Activated CD4-positive, alpha-beta T cell treated with anti-CD3 and anti-CD28 coated beads for 36 hours (primary cell): Measurements from ENCODE around the gene CAPN12. TPM values are rescaled to one million over a fixed set of nuclear protein-coding genes. Genes with fewer than 3 reads are reported as not detected.

Source experiments
- ATAC-seq: fragments of 200-7000 bp; cut with Tn5 transposase; one replicate; pipeline ENCODE4 v1.10.0; 2021; ENCODE audit warnings: mild to moderate bottlenecking, moderate library complexity
- CTCF ChIA-PET: fragments of 350-600 bp; sonication (Branson Sonifier 250); formaldehyde crosslinking; loops from one replicate; lab custom pipeline; 2021; ENCODE audit warnings: antibody characterized with exemption; lab: Charles Lee
- POLR2A ChIA-PET: fragments of 350-600 bp; sonication (Branson Sonifier 250); formaldehyde crosslinking; loops from one replicate; lab custom pipeline; 2021; ENCODE audit warnings: antibody characterized with exemption, inconsistent platforms; lab: Charles Lee
- DNase-seq: peaks from one replicate; pipeline ENCODE4 v3.0.0-alpha.2; 2020
- H3K27ac Mint-ChIP-seq: one replicate; pipeline ENCODE4 v1.8.0; 2021; ENCODE audit warnings: mixed read lengths
- H3K27me3 Mint-ChIP-seq: one replicate; pipeline ENCODE4 v1.8.0; 2021; ENCODE audit warnings: mixed read lengths
- H3K36me3 Mint-ChIP-seq: one replicate; pipeline ENCODE4 v1.8.0; 2021; ENCODE audit warnings: low read depth, mixed read lengths
- H3K4me1 Mint-ChIP-seq: one replicate; pipeline ENCODE4 v1.8.0; 2021; ENCODE audit warnings: mixed read lengths
- H3K4me3 Mint-ChIP-seq: one replicate; pipeline ENCODE4 v1.8.0; 2021; ENCODE audit warnings: mild to moderate bottlenecking, moderate library complexity, mixed read lengths
- H3K9me3 Mint-ChIP-seq: one replicate; pipeline ENCODE4 v1.8.0; 2021; ENCODE audit warnings: low read depth, mixed read lengths
- intact Hi-C, 2 experiments: fragments of 100-400 bp; cut with DNase I in 1 of 2; cut with micrococcal nuclease in 1 of 2; formaldehyde crosslinking; loops; one replicate each; pipeline versions ENCODE4 v1.14.2 to v1.15.1; 2022 to 2024; cut with DNase I, micrococcal nuclease
- total RNA-seq, 2 experiments: library from RNA; stranded (reverse); gene quantifications; one replicate each; pipeline ENCODE4 v1.2.3, GENCODE V29; 2021

The CAPN12 gene
- total RNA-seq, 2 experiments from 2014 or later, result 4.4 to 4.9 TPM

- Mint-ChIP-seq H3K4me1 (peaks cover 23% of the 10 kb centered on the region), H3K4me3 (no peak overlapping the region), H3K9me3 (no peaks in the 10 kb centered on the region), H3K36me3 (peaks cover 17% of the 10 kb centered on the region), H3K27ac (peak overlapping the region; percentile 60), H3K27me3 (no peaks in the 10 kb centered on the region)
- POLR2A ChIA-PET, result interaction anchor here (0.6 kb wide), 1 partner anchor 233 kb away, joined by 8 read pairs; no protein-coding TSS in a partner anchor
- CTCF ChIA-PET, result interaction anchor here (0.6 to 2.0 kb wide), 6 partner anchors 34 to 210 kb away, joined by 3 to 5 read pairs (median 4); no protein-coding TSS in a partner anchor
- DNase-seq (no peak), ATAC-seq (no peak)
- intact Hi-C loops, result loop anchor here (5.0 kb wide), 2 partner anchors 112 to 157 kb away; no protein-coding TSS in a partner anchor
These were observed 13.9 kb downstream of the CAPN12 start for GRCh38 chr19:38730470-38730730.

DNA sequence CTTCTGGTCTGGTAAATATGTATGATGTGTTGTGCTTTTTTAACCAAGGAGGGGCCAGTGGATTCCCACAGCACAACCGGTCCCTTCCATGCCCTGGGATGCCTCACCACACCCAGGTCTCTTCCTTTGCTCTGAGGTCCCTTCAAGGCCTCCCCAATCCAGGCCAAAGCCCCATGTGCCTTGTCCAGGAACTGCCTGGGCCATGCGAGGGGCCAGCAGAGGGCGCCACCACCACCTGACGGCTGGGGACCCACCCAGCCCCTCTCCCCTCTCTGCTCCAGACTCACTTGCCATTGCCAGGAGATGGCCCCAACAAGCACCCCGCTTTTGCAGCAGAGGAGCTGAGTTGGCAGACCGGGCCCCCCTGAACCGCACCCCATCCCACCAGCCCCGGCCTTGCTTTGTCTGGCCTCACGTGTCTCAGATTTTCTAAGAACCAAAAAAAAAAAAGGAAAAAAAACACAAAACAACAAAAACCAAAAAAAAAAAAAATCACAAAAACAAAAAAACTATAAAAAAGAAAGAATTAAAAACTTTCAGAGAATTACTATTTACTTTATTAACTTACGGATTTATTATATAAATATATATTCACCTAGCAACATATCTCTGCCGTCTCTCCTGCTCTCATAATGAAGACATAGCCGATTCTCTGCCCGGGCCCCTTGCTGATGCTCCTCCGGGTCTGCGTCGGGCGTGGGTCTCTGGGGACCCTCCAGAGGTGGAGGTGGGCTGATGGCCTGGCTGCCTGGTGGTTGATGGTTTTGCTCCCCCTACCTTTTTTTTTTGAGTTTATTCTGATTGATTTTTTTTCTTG, 14.4 kb downstream of the CAPN12 start:
- H3K9me3 Mint-ChIP-seq, result no peaks in the 10 kb centered on the region
- peak; percentile 92 for DNase-seq
- H3K27me3 Mint-ChIP-seq, result no peaks in the 10 kb centered on the region
- no peak overlapping the region for H3K4me3 Mint-ChIP-seq
- CTCF ChIA-PET, result interaction anchor here (0.6 to 2.0 kb wide), 6 partner anchors 33 to 210 kb away, joined by 3 to 5 read pairs (median 4); no protein-coding TSS in a partner anchor
- H3K4me1 Mint-ChIP-seq, result peaks cover 18% of the 10 kb centered on the region
- H3K27ac Mint-ChIP-seq, result peak overlapping the region; percentile 60
- H3K36me3 Mint-ChIP-seq, result peaks cover 17% of the 10 kb centered on the region
- intact Hi-C loops, result loop anchor here (1.0 to 5.0 kb wide), 5 partner anchors 108 to 202 kb away; partner anchors contain the start of genes MRPS12 (in 2 of the 2) and SARS2 (in 2 of the 2)
- ATAC-seq, result peak; percentile 82
- POLR2A ChIA-PET, result interaction anchor here (0.6 kb wide), 1 partner anchor 233 kb away, joined by 8 read pairs; no protein-coding TSS in a partner anchor

- Mint-ChIP-seq H3K27me3 (no peaks in the 10 kb centered on the region), H3K9me3 (no peaks in the 10 kb centered on the region), H3K4me1 (peaks cover 11% of the 10 kb centered on the region), H3K4me3 (no peak overlapping the region), H3K27ac (no peak overlapping the region), H3K36me3 (peaks cover 17% of the 10 kb centered on the region)
- DNase-seq, result no peak
- ChIA-PET CTCF (interaction anchor here (0.9 to 2.0 kb wide), 3 partner anchors 103 to 159 kb away, joined by 4 to 5 read pairs (median 5); partner anchors contain the start of gene ECH1), POLR2A (no interaction called here)
- intact Hi-C loops, result loop anchor here (1.0 to 5.0 kb wide), 3 partner anchors 109 to 203 kb away; partner anchors contain the start of genes MRPS12 (in 2 of the 2) and SARS2 (in 2 of the 2)
- no peak for ATAC-seq
These were observed 15.3 kb downstream of the CAPN12 start for GRCh38 chr19:38728752-38729541.

DNA sequence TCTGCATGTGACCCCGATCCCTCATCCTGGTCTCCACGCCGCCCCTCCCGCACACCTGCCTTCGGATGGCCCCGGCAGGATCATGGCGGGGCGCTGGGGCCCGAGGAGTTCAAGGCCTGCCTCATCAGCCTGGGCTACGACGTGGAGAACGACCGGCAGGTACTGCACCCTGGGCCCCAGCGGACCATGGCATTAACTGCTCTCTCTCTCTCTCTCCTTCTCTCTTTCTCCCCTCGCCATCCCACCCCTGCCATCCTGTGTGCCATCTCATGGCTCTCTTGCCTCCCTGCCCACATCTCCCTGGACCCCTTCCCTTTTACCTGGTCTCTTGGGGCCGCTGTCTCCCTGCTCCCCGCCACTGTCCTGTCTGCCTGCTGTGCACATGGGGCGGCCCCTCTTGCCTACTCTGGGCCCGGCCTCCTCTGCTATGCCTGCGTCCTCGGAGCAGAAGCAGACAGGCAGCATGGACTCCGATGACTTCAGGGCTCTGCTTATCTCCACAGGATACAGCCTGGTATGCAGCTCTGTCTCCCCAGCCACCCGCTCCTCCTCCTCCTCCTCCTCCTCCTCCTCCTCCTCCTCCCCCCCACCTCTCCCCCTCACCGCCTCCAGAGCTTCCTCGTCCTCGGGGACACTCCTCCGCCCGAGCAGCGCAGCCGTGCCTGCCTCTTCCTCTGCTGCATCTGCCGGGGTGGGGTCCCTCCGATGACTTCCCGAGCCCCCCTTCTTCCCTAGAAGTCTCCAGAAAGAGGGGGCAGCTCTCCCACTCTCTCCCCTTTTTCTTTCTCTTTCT, 16.2 kb downstream of the CAPN12 start:
- Mint-ChIP-seq H3K27me3 (no peaks in the 10 kb centered on the region), H3K4me3 (no peak overlapping the region), H3K9me3 (no peaks in the 10 kb centered on the region), H3K36me3 (peaks cover 19% of the 10 kb centered on the region), H3K4me1 (peaks cover 8% of the 10 kb centered on the region), H3K27ac (no peak overlapping the region)
- ATAC-seq (no peak), DNase-seq (no peak)
- intact Hi-C loops, result loop anchor here in 1 of 2 experiments (5.0 kb wide), 1 partner anchor 204 kb away; the partner anchor contains the start of genes MRPS12 and SARS2
- ChIA-PET CTCF (interaction anchor here (0.5 to 1.2 kb wide), 4 partner anchors 46 to 160 kb away, joined by 3 to 5 read pairs (median 4); partner anchors contain the start of gene ECH1), POLR2A (no interaction called here)

DNA sequence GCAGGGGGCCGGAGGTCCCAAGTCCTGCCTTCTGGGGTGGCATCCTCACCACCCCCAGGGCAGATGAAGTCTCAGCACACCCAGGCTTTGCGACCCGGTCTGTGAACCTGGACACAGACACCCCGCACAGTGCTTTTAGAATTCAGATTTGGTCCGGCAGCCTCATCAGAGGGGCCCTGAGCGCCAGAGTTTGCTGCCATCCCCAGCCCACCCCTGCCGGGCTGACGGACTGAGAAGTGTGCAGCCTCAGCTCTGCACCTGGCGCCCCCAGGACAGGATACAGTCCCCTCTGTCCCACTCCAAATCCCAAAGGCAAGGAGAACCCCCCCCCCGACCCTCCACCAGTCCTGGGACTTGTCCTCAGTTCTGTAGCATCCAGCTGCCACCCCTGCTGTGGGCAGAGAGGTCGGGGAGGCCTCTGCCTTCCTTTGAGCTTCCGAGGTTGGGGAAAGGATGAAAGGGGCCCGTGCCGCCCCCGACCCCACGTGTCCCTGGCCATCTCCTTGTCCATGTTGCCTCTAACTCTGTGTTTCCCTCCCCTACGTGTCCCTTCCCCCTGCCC, 16.9 kb downstream of the CAPN12 start:
- DNase-seq, result no peak
- peaks cover 8% of the 10 kb centered on the region for H3K4me1 Mint-ChIP-seq
- peaks cover 19% of the 10 kb centered on the region for H3K36me3 Mint-ChIP-seq
- H3K4me3 Mint-ChIP-seq, result no peak overlapping the region
- ATAC-seq, result no peak
- CTCF ChIA-PET, result interaction anchor here (0.6 to 1.1 kb wide), 2 partner anchors 137 to 449 kb away, joined by 3 read pairs; no protein-coding TSS in a partner anchor
- no peak overlapping the region for H3K27ac Mint-ChIP-seq
- no peaks in the 10 kb centered on the region for H3K27me3 Mint-ChIP-seq
- H3K9me3 Mint-ChIP-seq, result no peaks in the 10 kb centered on the region
- POLR2A ChIA-PET, result interaction anchor here (0.5 kb wide), 1 partner anchor 117 kb away, joined by 5 read pairs; no protein-coding TSS in a partner anchor
- intact Hi-C loops, result loop anchor here in 1 of 2 experiments (5.0 kb wide), 1 partner anchor 205 kb away; the partner anchor contains the start of genes MRPS12 and SARS2

- ChIA-PET CTCF (interaction anchor here (0.6 to 1.4 kb wide), 3 partner anchors 13 to 449 kb away, joined by 3 to 4 read pairs (median 3); no protein-coding TSS in a partner anchor), POLR2A (interaction anchor here (0.5 kb wide), 1 partner anchor 118 kb away, joined by 5 read pairs; no protein-coding TSS in a partner anchor)
- ATAC-seq (no peak), DNase-seq (no peak)
- Mint-ChIP-seq H3K4me1 (peaks cover 8% of the 10 kb centered on the region), H3K27ac (no peak overlapping the region), H3K9me3 (no peaks in the 10 kb centered on the region), H3K36me3 (peaks cover 19% of the 10 kb centered on the region), H3K4me3 (no peak overlapping the region), H3K27me3 (no peaks in the 10 kb centered on the region)
- intact Hi-C loops, result loop anchor here in 1 of 2 experiments (5.0 kb wide), 1 partner anchor 205 kb away; the partner anchor contains the start of genes MRPS12 and SARS2
These were observed 17.4 kb downstream of the CAPN12 start for GRCh38 chr19:38726761-38727301.

GRCh38 chr19:38726284-38726673, 18.0 kb downstream of the CAPN12 start:
- Mint-ChIP-seq H3K4me3 (no peak overlapping the region), H3K4me1 (peaks cover 8% of the 10 kb centered on the region), H3K36me3 (peaks cover 19% of the 10 kb centered on the region), H3K9me3 (no peaks in the 10 kb centered on the region), H3K27me3 (no peaks in the 10 kb centered on the region), H3K27ac (no peak overlapping the region)
- ATAC-seq (no peak), DNase-seq (no peak)
- ChIA-PET POLR2A (no interaction called here), CTCF (interaction anchor here (0.7 to 1.4 kb wide), 4 partner anchors 13 to 393 kb away, joined by 3 to 5 read pairs (median 4); partner anchors contain the start of genes MRPS12 and SARS2)
- intact Hi-C loops, result loop anchor here in 1 of 2 experiments (5.0 kb wide), 1 partner anchor 206 kb away; the partner anchor contains the start of genes MRPS12 and SARS2

DNA sequence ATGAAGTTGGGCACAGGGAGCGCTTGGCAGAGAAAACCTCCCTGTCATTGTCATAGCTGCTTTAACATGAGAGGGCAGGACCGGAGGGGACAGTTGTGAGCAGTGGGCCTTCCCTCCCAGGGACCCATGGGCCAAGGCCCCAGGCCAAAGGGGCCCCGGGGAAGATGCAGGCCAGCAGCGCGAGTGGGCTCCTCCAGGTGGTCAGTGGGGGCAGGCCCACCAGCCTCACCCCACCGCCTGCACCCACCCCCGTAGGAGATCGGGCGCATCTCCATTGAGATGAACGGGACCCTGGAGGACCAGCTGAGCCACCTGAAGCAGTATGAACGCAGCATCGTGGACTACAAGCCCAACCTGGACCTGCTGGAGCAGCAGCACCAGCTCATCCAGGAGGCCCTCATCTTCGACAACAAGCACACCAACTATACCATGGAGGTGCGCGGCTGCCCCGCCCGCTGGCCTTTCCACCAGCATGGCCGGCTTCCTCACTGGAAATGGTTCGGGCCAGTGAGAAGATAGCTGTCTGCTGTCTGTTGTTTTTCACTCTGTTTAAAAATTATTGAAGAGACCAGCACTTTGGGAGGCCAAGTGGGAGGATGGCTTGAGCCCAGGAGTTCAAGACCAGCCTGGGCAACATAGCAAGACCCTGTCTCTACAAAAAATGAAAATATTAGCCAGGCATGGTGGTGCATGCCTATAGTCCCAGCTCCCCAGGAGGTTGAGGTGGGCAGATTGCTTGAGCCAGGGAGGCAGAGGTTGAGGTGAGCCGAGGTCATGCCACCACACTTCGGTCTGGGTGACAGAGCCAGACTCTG, 18.6 kb downstream of the CAPN12 start:
- H3K36me3 Mint-ChIP-seq, result peaks cover 19% of the 10 kb centered on the region
- H3K4me3 Mint-ChIP-seq, result no peak overlapping the region
- CTCF ChIA-PET, result interaction anchor here (0.6 to 1.4 kb wide), 4 partner anchors 14 to 205 kb away, joined by 3 to 5 read pairs (median 4); partner anchors contain the start of genes MRPS12 and SARS2
- H3K4me1 Mint-ChIP-seq, result peaks cover 8% of the 10 kb centered on the region
- H3K27me3 Mint-ChIP-seq, result no peaks in the 10 kb centered on the region
- POLR2A ChIA-PET, result no interaction called here
- DNase-seq (no peak), ATAC-seq (no peak)
- H3K9me3 Mint-ChIP-seq, result no peaks in the 10 kb centered on the region
- no peak overlapping the region for H3K27ac Mint-ChIP-seq
- intact Hi-C loops, result loop anchor here in 1 of 2 experiments (5.0 kb wide), 1 partner anchor 207 kb away; the partner anchor contains the start of genes MRPS12 and SARS2
